C4-2B (cell line): Measurements from ENCODE around the gene NR5A2.

Source experiments
- CTCF ChIP-seq: fragments of 450-650 bp; conservative IDR thresholded peaks from 2 replicates; pipeline ENCODE4 v1.5.1; 2017; ENCODE audit warnings: mild to moderate bottlenecking
- ZFX ChIP-seq: fragments of 450-650 bp; IDR thresholded peaks from 2 replicates; pipeline ENCODE4 v1.6.1; 2017

GRCh38 chr1:200029822-200030152 lies 2.3 kb downstream of the NR5A2 start:
- TF ChIP-seq CTCF (no peak), ZFX (no peak)
